CD4-positive, alpha-beta T cell (primary cell): ENCODE measurements around the gene CNOT10. TPM values are rescaled to one million over a fixed set of nuclear protein-coding genes. Genes with fewer than 3 reads are reported as not detected.
A peak's percentile ranks its signal among the peaks of the same experiment; 100 is the strongest.

Experiments used
- ATAC-seq: fragments of 200-7000 bp; cut with Tn5 transposase; one replicate; pipeline ENCODE4 v1.10.0; 2022; ENCODE audit warnings: mild to moderate bottlenecking; ENCODE audit not compliant: poor library complexity
- CTCF ChIA-PET: fragments of 350-600 bp; sonication (Branson Sonifier 250); formaldehyde crosslinking; loops from one replicate; lab custom pipeline; 2021; ENCODE audit warnings: antibody characterized with exemption, inconsistent platforms; lab: Charles Lee
- POLR2A ChIA-PET: fragments of 350-600 bp; sonication (Branson Sonifier 250); formaldehyde crosslinking; loops from one replicate; lab custom pipeline; 2021; ENCODE audit warnings: antibody characterized with exemption, inconsistent platforms; lab: Charles Lee
- DNase-seq, 14 experiments: peaks; one replicate each; pipeline ENCODE4 v3.0.0-alpha.2; 2013 to 2020; ENCODE audit warnings: mixed read lengths in 2 of 14
- H3K27ac ChIP-seq, 2 donors: one replicate each; pipeline versions ENCODE4 v1.5.1 to v1.7.0; 2013; ENCODE audit warnings: low read length in 2 of 2, low read depth in 1 of 2, mild to moderate bottlenecking in 1 of 2
- H3K27me3 ChIP-seq, 2 experiments: 1 replicate in 1 of 2; 2 replicates in 1 of 2; pipeline versions ENCODE4 v1.6.1 to v1.7.0; 2013; ENCODE audit warnings: low read length in 2 of 2, control low read depth in 1 of 2, mild to moderate bottlenecking in 1 of 2, moderate library complexity in 1 of 2; ENCODE audit not compliant: insufficient read depth in 2 of 2, control insufficient read depth in 1 of 2
- H3K36me3 ChIP-seq: one replicate; pipeline ENCODE4 v1.6.1; 2013; ENCODE audit warnings: low read length, control low read depth; ENCODE audit not compliant: insufficient read depth
- H3K4me1 ChIP-seq: one replicate; pipeline ENCODE4 v1.6.1; 2013; ENCODE audit warnings: low read length, control low read depth; ENCODE audit not compliant: insufficient read depth
- H3K4me3 ChIP-seq: one replicate; pipeline ENCODE4 v1.5.1; 2013; ENCODE audit warnings: mild to moderate bottlenecking, low read length, moderate library complexity
- H3K9me3 ChIP-seq, 2 experiments: 1 replicate in 1 of 2; 2 replicates in 1 of 2; pipeline versions ENCODE4 v1.6.1 to v1.7.0; 2013; ENCODE audit warnings: low read length in 2 of 2, mild to moderate bottlenecking in 2 of 2, control low read depth in 1 of 2, moderate library complexity in 1 of 2; ENCODE audit not compliant: control insufficient read depth in 1 of 2, insufficient read depth in 1 of 2
- H3K27ac Mint-ChIP-seq: one replicate; pipeline ENCODE4 v1.8.0; 2020; ENCODE audit warnings: mixed read lengths
- H3K27me3 Mint-ChIP-seq: one replicate; pipeline ENCODE4 v1.8.0; 2021; ENCODE audit warnings: mixed read lengths
- H3K36me3 Mint-ChIP-seq: one replicate; pipeline ENCODE4 v1.8.0; 2021; ENCODE audit warnings: low read depth, mixed read lengths
- H3K4me1 Mint-ChIP-seq: one replicate; pipeline ENCODE4 v1.8.0; 2021; ENCODE audit warnings: low read depth, mixed read lengths
- H3K4me3 Mint-ChIP-seq: one replicate; pipeline ENCODE4 v1.8.0; 2020; ENCODE audit warnings: mild to moderate bottlenecking, mixed read lengths
- H3K9me3 Mint-ChIP-seq: one replicate; pipeline ENCODE4 v1.8.0; 2020; ENCODE audit warnings: mixed read lengths
- CTCF ChIP-seq: fragments of 200-600 bp; IDR thresholded peaks from one replicate; pipeline ENCODE4 v1.8.0; 2022; ENCODE audit warnings: antibody characterized with exemption, mild to moderate bottlenecking
- intact Hi-C, 2 experiments: fragments of 100-400 bp; cut with DNase I in 1 of 2; cut with micrococcal nuclease in 1 of 2; formaldehyde crosslinking; loops; one replicate each; pipeline versions ENCODE4 v1.15.1 to v1.9.0; 2023 to 2025; cut with DNase I, micrococcal nuclease
- total RNA-seq, 174 experiments: library from RNA in 2 of 174; stranded (reverse) in 2 of 174; gene quantifications; one replicate each; pipeline ENCODE4 v1.2.3 and lab custom pipeline; 2021 to 2026

The CNOT10 gene
- total RNA-seq, 2 experiments from 2014 or later, result 31.3 to 42.0 TPM

- ATAC-seq (no peak), DNase-seq (no peak)
- no peaks in the 10 kb centered on the region for H3K4me1 Mint-ChIP-seq
- no peaks in the 10 kb centered on the region for H3K27me3 Mint-ChIP-seq
- no peak for TF ChIP-seq CTCF
- intact Hi-C loops, result loop anchor here in 1 of 2 experiments (10.0 kb wide), 1 partner anchor 311 kb away; no protein-coding TSS in a partner anchor
- H3K36me3 Mint-ChIP-seq, result no peaks in the 10 kb centered on the region
- ChIA-PET POLR2A (interaction anchor here (1.0 kb wide), 1 partner anchor 9 kb away, joined by 3 read pairs; the partner anchor contains the start of gene CNOT10), CTCF (no interaction called here)
- H3K4me1 ChIP-seq, result no peaks in the 10 kb centered on the region
- no peaks in the 10 kb centered on the region for H3K9me3 Mint-ChIP-seq
- H3K36me3 ChIP-seq, result no peaks in the 10 kb centered on the region
- no peak overlapping the region for H3K4me3 ChIP-seq
- H3K27ac Mint-ChIP-seq, result no peak overlapping the region
- peaks cover 0 to 4% of the 10 kb centered on the region in 2 experiments for H3K27me3 ChIP-seq
- H3K27ac ChIP-seq, result no peak overlapping the region
- no peaks in the 10 kb centered on the region for H3K9me3 ChIP-seq
- H3K4me3 Mint-ChIP-seq, result no peak overlapping the region
Measured at GRCh38 chr3:32675650-32676049, 9.3 kb upstream of the CNOT10 start.

DNA sequence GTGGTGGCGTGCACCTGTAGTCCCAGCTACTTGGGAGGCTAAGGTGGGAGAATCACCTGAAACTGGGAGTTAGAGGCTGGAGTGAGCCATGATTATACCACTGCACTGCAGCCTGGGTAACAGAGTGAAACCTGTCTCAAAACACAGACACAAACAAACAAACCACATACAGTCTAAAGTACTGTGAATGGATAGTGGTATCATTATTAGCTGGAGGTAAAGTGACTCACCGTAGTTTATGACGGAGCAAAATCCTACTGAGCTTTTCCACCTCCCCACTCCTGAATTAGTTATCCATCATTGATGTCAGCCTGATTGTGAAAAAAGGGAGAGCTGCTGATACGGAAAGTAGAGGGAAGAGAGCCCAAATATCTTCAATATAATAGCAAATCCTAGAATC lies 3.2 kb upstream of the CNOT10 start:
- Mint-ChIP-seq H3K9me3 (no peaks in the 10 kb centered on the region), H3K27me3 (no peaks in the 10 kb centered on the region), H3K27ac (no peak overlapping the region), H3K36me3 (peaks cover 11% of the 10 kb centered on the region), H3K4me1 (peaks cover 21% of the 10 kb centered on the region), H3K4me3 (no peak overlapping the region)
- Histone ChIP-seq H3K36me3 (no peaks in the 10 kb centered on the region), H3K4me1 (peaks cover 14% of the 10 kb centered on the region), H3K27me3 (no peaks in the 10 kb centered on the region), H3K4me3 (no peak overlapping the region), H3K9me3 (no peaks in the 10 kb centered on the region), H3K27ac (no peak overlapping the region)
- no peak for DNase-seq
- TF ChIP-seq CTCF, result no peak
- ChIA-PET CTCF (interaction anchor here (1.4 kb wide), 1 partner anchor 105 kb away, joined by 3 read pairs; no protein-coding TSS in a partner anchor), POLR2A (no interaction called here)
- intact Hi-C loops, result loop anchor here in 1 of 2 experiments (5.0 to 10.0 kb wide), 5 partner anchors 175 to 1147 kb away; partner anchors contain the start of genes CMTM8, GLB1, GPD1L and STT3B
- ATAC-seq, result no peak

DNA sequence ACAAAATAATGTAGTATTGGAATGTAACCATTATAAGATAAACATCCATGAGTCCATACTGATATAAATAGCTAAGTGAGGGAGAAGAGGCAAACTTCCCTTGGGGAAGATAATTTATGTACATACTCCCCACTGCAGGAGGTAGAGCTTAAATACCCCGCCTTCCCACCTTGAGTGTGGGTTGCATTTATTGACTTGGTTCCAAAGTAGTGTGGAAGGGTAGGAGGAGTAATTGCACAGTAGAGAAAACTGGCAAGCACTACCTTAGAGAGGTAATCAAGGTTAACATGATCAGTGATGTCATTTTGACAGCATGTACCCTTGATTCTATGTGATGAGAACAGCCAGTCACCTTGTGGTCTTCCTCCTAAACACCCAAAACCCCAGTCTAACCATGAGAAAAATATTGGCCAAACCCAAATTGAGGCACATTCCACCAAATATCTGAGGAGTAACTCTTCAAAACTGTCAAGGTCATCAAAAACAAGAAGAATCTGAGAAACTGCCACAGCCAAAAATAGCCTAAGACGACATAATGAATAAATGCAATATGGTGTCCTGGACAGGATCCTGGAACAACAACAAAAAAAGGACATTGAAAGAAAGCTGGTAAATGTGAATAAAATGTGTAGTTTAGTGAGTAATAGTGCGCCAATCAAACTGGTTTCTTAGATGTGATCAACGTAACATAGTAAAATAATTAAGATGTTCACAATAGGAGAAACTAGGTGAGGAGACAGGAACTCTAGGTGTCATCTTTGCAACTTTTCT lies 774 bp upstream of the CNOT10 start:
- Histone ChIP-seq H3K27me3 (no peaks in the 10 kb centered on the region), H3K36me3 (no peaks in the 10 kb centered on the region), H3K9me3 (no peaks in the 10 kb centered on the region), H3K4me1 (peaks cover 15% of the 10 kb centered on the region), H3K27ac (peak overlapping the region; percentile 43 to 74), H3K4me3 (peak overlapping the region; percentile 92)
- Mint-ChIP-seq H3K36me3 (peaks cover 20% of the 10 kb centered on the region), H3K27ac (peak overlapping the region; percentile 97), H3K4me1 (peaks cover 33% of the 10 kb centered on the region), H3K4me3 (peak overlapping the region; percentile 87), H3K9me3 (no peaks in the 10 kb centered on the region), H3K27me3 (no peaks in the 10 kb centered on the region)
- DNase-seq (peak in 2 of 14 experiments; percentile 8 to 36), ATAC-seq (peak; percentile 0)
- intact Hi-C loops, result loop anchor here in 1 of 2 experiments (5.0 to 10.0 kb wide), 5 partner anchors 177 to 1149 kb away; partner anchors contain the start of genes CMTM8, GLB1, GPD1L and STT3B
- POLR2A ChIA-PET, result interaction anchor here (0.6 to 2.2 kb wide), 9 partner anchors 10 to 1222 kb away, joined by 3 to 9 read pairs (median 3); partner anchors contain the start of gene UBP1
- TF ChIP-seq CTCF, result no peak
- CTCF ChIA-PET, result interaction anchor here (1.0 to 2.0 kb wide), 3 partner anchors 115 to 507 kb away, joined by 3 to 4 read pairs (median 3); no protein-coding TSS in a partner anchor
